ENCODE measurements around the gene KLLN. TPM values are rescaled to one million over a fixed set of nuclear protein-coding genes. Genes with fewer than 3 reads are reported as not detected.
"Not testable (repeated sequence)": the region's sequence is repeated elsewhere in the genome, so short reads cannot be mapped to it uniquely, and the experiment has no call there.

KLLN gene
- total RNA-seq, 2 experiments from 2014 or later, result 1.1 to 1.3 TPM

DNA sequence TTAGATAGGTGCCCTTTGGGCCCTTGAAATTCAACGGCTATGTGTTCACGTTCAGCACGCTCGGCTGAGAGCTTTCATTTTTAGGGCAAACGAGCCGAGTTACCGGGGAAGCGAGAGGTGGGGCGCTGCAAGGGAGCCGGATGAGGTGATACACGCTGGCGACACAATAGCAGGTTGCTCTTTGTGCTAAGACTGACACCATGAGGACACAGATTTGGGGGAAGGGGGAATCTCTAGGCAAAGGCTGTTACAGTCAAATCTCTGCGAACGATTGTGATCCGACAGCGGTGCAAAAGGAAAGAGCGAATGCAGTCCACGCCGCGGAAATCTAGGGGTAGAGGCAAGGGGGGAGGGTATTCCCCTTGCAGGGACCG is 667 bp downstream of the KLLN start:
- Mint-ChIP-seq H3K27ac (peak overlapping the region; percentile 97), H3K9me3 (no peaks in the 10 kb centered on the region), H3K27me3 (no peaks in the 10 kb centered on the region), H3K4me3 (peak overlapping the region; percentile 95), H3K36me3 (ENCODE audit: low read depth) (peaks cover 30% of the 10 kb centered on the region), H3K4me1 (peaks cover 35% of the 10 kb centered on the region)
- DNase-seq, result peak; percentile 81
- ChIA-PET POLR2A (interaction anchor here (0.6 to 1.0 kb wide), 3 partner anchors 11 to 526 kb away, joined by 3 read pairs; no protein-coding TSS in a partner anchor), CTCF (interaction anchor here (0.8 to 2.3 kb wide), 11 partner anchors 9 to 690 kb away, joined by 3 to 14 read pairs (median 3); no protein-coding TSS in a partner anchor)

DNA sequence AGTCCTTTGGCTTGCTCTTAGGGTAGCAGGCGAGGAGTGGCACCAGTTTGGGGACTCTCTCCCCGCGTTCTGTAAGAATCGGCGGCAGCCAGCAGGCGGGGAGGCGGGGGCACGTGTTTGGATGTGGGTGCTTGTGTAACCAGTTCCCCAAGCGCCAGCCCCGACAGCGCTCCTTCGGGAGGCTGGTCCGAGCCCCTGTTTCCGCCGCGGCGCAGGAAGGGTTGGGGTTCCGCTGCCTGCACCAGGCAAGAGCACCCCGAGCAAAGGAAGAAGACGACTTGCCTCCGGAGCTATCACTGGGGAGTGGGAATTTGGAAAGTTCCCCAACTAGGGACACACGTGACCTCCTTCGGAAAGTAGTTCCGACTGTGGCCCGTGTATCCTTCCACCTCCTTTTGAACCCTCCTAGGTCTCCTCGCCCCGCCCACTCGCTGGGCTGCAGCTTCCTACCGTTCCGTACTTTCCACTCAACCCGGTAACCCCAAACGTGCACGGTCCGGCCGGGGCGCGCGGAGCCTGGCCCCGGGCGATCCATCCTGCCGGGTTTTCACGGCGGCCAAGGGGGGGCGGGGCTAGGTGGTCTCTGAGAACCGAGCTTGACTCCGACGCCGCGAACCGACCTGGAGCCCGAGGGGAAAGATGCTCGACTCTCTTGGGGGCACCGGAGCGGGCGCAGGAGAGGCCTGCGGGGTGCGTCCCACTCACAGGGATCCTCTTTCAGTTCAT is 1.2 kb downstream of the KLLN start:
- Mint-ChIP-seq H3K27ac (peak overlapping the region; percentile 97), H3K4me3 (peak overlapping the region; percentile 95), H3K4me1 (peaks cover 31% of the 10 kb centered on the region), H3K27me3 (no peaks in the 10 kb centered on the region), H3K36me3 (ENCODE audit: low read depth) (peaks cover 26% of the 10 kb centered on the region), H3K9me3 (no peaks in the 10 kb centered on the region)
- DNase-seq, result peak; percentile 95
- ChIA-PET CTCF (interaction anchor here (0.6 to 2.3 kb wide), 13 partner anchors 9 to 690 kb away, joined by 3 to 14 read pairs (median 3); no protein-coding TSS in a partner anchor), POLR2A (interaction anchor here (0.5 to 1.0 kb wide), 6 partner anchors 227 to 555 kb away, joined by 3 to 7 read pairs (median 3); no protein-coding TSS in a partner anchor)

DNA sequence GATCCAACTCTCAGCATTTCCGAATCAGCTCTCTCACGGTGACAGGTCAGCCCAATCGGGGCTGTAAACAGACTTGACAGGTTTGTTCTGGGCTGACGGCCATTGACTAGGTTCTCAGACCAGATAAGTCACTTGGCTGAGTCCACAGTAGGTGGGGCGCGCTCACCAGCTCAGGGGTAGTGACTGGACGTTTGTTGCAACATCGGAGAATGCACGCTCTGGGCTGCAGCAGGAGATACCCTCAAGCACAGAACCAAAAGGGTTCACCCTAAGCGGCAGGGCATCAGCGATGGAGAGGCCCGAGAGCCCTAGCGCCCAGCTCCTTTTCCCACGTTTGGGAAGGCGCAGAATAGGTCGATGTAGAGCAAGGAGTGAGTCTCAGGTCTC is 1.8 kb downstream of the KLLN start:
- Mint-ChIP-seq H3K27me3 (no peaks in the 10 kb centered on the region), H3K4me1 (peaks cover 26% of the 10 kb centered on the region), H3K4me3 (peak overlapping the region; percentile 95), H3K9me3 (no peaks in the 10 kb centered on the region), H3K27ac (peak overlapping the region; percentile 97), H3K36me3 (ENCODE audit: low read depth) (peaks cover 20% of the 10 kb centered on the region)
- no peak for DNase-seq
- CTCF ChIA-PET, result interaction anchor here (0.8 to 2.3 kb wide), 7 partner anchors 9 to 691 kb away, joined by 3 to 14 read pairs (median 4); no protein-coding TSS in a partner anchor
- POLR2A ChIA-PET, result interaction anchor here (0.5 to 0.9 kb wide), 4 partner anchors 326 to 555 kb away, joined by 3 to 7 read pairs (median 4); no protein-coding TSS in a partner anchor

GRCh38 chr10:87860816-87861403 is 2.4 kb downstream of the KLLN start:
- H3K27me3 Mint-ChIP-seq, result no peaks in the 10 kb centered on the region
- CTCF ChIA-PET, result interaction anchor here (0.8 to 2.3 kb wide), 4 partner anchors 8 to 692 kb away, joined by 3 to 14 read pairs (median 6); no protein-coding TSS in a partner anchor

GRCh38 chr10:87860156-87860795 is 3.1 kb downstream of the KLLN start:
- POLR2A ChIA-PET, result no interaction called here
- peak; percentile 43 for DNase-seq
- CTCF ChIA-PET, result interaction anchor here (1.4 kb wide), 1 partner anchor 8 kb away, joined by 6 read pairs; no protein-coding TSS in a partner anchor
- no peaks in the 10 kb centered on the region for H3K27me3 Mint-ChIP-seq
- peak overlapping the region; percentile 60 for H3K27ac Mint-ChIP-seq
- H3K9me3 Mint-ChIP-seq, result peaks cover 2% of the 10 kb centered on the region
- H3K36me3 Mint-ChIP-seq (ENCODE audit: low read depth), result peaks cover 9% of the 10 kb centered on the region
- H3K4me3 Mint-ChIP-seq, result no peak overlapping the region
- peaks cover 31% of the 10 kb centered on the region for H3K4me1 Mint-ChIP-seq

More at GRCh38 chr10:87860816-87861403, 2.4 kb downstream of the KLLN start:
- Mint-ChIP-seq H3K9me3 (no peaks in the 10 kb centered on the region), H3K27ac (peak overlapping the region; percentile 97), H3K4me3 (peak overlapping the region; percentile 95), H3K4me1 (peaks cover 26% of the 10 kb centered on the region), H3K36me3 (ENCODE audit: low read depth) (peaks cover 16% of the 10 kb centered on the region)
- no peak for DNase-seq
- POLR2A ChIA-PET, result no interaction called here

DNA sequence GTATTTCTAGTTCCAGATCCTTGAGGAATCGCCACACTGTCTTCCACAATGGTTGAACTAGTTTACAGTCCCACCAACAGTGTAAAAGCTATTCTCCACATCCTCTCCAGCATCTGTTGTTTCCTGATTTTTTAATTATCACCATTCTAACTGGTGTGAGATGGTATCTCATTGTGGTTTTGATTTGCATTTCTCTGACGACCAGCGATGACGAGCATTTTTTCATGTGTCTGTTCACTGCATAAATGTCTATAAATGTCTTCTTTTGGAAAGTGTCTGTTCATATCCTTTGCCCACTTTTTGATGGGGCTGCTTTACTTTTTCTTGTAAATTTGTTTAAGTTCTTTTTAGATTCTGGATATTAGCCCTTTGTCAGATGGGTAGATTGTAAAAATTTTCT is 7.7 kb downstream of the KLLN start:
- H3K4me3 Mint-ChIP-seq; H3K9me3 Mint-ChIP-seq; H3K27ac Mint-ChIP-seq; CTCF ChIA-PET; H3K27me3 Mint-ChIP-seq; H3K36me3 Mint-ChIP-seq (ENCODE audit: low read depth); DNase-seq; POLR2A ChIA-PET: not testable (repeated sequence)
- peaks cover 28% of the 10 kb centered on the region for H3K4me1 Mint-ChIP-seq

DNA sequence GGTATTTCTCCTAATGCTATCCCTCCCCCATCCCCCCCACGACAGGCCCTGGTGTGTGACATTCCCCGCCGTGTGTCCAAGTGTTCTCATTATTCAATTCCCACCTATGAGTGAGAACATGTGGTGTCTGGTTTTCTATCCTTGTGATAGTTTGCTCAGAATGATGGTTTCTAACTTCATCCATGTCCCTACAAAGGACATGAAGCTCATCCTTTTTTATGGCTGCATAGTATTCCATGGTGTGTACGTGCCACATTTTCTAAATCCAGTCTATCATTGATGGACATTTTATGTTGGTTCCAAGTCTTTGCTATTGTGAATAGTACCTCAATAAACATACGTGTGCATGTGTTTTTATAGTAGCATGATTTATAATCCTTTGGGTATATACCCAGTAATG is 8.1 kb downstream of the KLLN start:
- H3K27me3 Mint-ChIP-seq; H3K27ac Mint-ChIP-seq; DNase-seq; POLR2A ChIA-PET; H3K4me3 Mint-ChIP-seq; CTCF ChIA-PET; H3K9me3 Mint-ChIP-seq; H3K36me3 Mint-ChIP-seq (ENCODE audit: low read depth): not testable (repeated sequence)
- peaks cover 25% of the 10 kb centered on the region for H3K4me1 Mint-ChIP-seq

DNA sequence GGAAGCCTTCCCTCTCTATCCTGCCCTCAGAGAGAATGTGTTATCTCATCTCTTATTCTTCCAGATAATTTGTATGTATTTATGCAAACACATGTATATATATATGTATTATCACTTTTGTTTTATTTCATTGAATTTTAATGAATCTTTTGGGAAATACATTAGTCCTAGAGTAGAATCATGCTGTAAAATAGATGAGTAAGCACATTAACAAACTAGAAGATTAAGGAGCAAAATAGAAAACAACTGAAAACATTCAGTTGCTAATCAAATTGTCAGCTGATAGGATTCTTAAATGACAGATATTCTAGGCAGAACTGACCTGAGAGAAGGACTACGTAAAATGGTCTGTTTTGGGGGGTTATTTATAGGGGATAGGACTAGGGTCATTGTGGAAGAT is 11.2 kb downstream of the KLLN start:
- Mint-ChIP-seq H3K9me3 (peaks cover 2% of the 10 kb centered on the region), H3K4me1 (peaks cover 24% of the 10 kb centered on the region), H3K36me3 (ENCODE audit: low read depth) (no peaks in the 10 kb centered on the region), H3K4me3 (no peak overlapping the region), H3K27ac (no peak overlapping the region), H3K27me3 (peaks cover 7% of the 10 kb centered on the region)
- ChIA-PET CTCF (interaction anchor here (2.1 kb wide), 1 partner anchor 9 kb away, joined by 6 read pairs; no protein-coding TSS in a partner anchor), POLR2A (interaction anchor here (0.7 kb wide), 1 partner anchor 260 kb away, joined by 3 read pairs; no protein-coding TSS in a partner anchor)
- DNase-seq, result no peak

GRCh38 chr10:87850742-87851205 is 12.6 kb downstream of the KLLN start:
- H3K9me3 Mint-ChIP-seq, result peaks cover 2% of the 10 kb centered on the region
- H3K36me3 Mint-ChIP-seq (ENCODE audit: low read depth), result no peaks in the 10 kb centered on the region
- ChIA-PET POLR2A (no interaction called here), CTCF (interaction anchor here (0.9 to 1.1 kb wide), 3 partner anchors 11 to 541 kb away, joined by 3 to 5 read pairs (median 3); no protein-coding TSS in a partner anchor)
- DNase-seq, result peak; percentile 71
- peaks cover 23% of the 10 kb centered on the region for H3K4me1 Mint-ChIP-seq
- no peak overlapping the region for H3K27ac Mint-ChIP-seq
- no peak overlapping the region for H3K4me3 Mint-ChIP-seq
- H3K27me3 Mint-ChIP-seq, result peaks cover 7% of the 10 kb centered on the region

DNA sequence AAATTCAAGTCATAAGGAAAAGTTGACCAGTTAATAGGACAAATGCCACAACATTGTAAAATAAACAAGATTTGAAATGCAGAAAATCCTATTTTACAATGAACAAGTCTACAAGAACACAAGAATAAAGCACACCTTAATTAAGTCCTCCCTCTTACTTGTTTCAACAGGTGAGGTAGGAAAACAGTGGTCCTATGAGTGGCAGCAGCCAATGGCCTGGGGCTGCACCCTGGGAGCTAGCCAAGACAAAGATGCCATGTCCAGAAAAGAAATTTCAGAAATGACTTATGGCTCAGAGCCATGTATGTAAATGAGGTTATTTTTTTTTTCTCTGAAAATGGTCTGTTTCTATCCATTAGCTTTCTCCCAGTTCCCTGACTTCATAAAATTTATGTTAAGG is 14.3 kb downstream of the KLLN start:
- no peaks in the 10 kb centered on the region for H3K36me3 Mint-ChIP-seq (ENCODE audit: low read depth)
- ChIA-PET POLR2A (no interaction called here), CTCF (interaction anchor here (0.5 kb wide), 1 partner anchor 66 kb away, joined by 4 read pairs; no protein-coding TSS in a partner anchor)
- H3K4me1 Mint-ChIP-seq, result peaks cover 14% of the 10 kb centered on the region
- H3K9me3 Mint-ChIP-seq, result no peaks in the 10 kb centered on the region
- H3K4me3 Mint-ChIP-seq, result no peak overlapping the region
- H3K27ac Mint-ChIP-seq, result no peak overlapping the region
- no peak for DNase-seq
- peaks cover 7% of the 10 kb centered on the region for H3K27me3 Mint-ChIP-seq

DNA sequence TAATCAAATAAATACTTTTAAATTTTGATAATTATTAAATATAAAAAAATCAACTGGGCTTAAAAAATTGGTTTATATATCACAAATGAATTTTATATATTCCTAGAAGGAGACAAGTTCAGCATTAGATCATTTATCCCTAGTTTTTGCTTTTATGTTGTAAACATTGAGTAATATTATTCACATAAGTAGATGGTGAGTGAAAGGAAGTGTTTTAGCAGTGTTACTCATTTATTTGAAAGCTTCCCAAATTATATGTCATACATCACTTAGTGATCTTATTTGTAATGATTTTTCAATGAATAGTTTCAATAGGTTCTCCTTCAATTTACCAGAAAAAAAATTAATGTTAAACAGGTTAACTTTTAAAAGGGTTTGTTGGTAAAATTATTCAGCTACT is 15.8 kb downstream of the KLLN start:
- peaks cover 18% of the 10 kb centered on the region for H3K4me1 Mint-ChIP-seq
- ChIA-PET POLR2A (no interaction called here), CTCF (interaction anchor here (0.6 kb wide), 1 partner anchor 834 kb away, joined by 3 read pairs; no protein-coding TSS in a partner anchor)
- H3K27ac Mint-ChIP-seq, result no peak overlapping the region
- no peak overlapping the region for H3K4me3 Mint-ChIP-seq
- peaks cover 7% of the 10 kb centered on the region for H3K27me3 Mint-ChIP-seq
- no peaks in the 10 kb centered on the region for H3K36me3 Mint-ChIP-seq (ENCODE audit: low read depth)
- no peak for DNase-seq
- H3K9me3 Mint-ChIP-seq, result no peaks in the 10 kb centered on the region

DNA sequence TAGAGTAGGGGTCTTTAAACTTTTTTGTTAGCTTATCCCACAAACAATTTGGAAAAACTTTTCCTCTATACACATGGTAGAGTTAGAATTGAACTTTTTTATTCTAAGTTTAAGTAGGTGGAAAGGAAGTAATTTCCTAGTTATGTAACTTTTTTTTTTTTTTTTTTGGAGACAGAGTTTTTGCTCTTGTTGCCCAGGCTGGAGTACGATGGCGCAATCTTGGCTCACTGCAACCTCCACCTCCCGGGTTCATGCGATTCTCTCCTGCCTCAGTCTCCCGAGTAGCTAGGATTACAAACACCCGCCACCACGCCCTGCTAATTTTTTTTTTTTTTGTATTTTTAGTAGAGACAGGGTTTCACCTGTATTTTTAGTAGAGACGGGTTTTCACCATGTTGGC is 16.6 kb downstream of the KLLN start:
- peaks cover 21% of the 10 kb centered on the region for H3K4me1 Mint-ChIP-seq
- CTCF ChIA-PET, result interaction anchor here (0.6 to 1.5 kb wide), 4 partner anchors 25 to 1326 kb away, joined by 3 to 6 read pairs (median 4); no protein-coding TSS in a partner anchor
- H3K27me3 Mint-ChIP-seq; DNase-seq; H3K27ac Mint-ChIP-seq; H3K36me3 Mint-ChIP-seq (ENCODE audit: low read depth); H3K4me3 Mint-ChIP-seq; POLR2A ChIA-PET; H3K9me3 Mint-ChIP-seq: not testable (repeated sequence)
